ENCODE data around the gene CBFA2T2. TPM values are rescaled to one million over a fixed set of nuclear protein-coding genes. Genes with fewer than 3 reads are reported as not detected.

CBFA2T2 gene
- total and polyA plus RNA-seq, 2 of the 4 experiments (the other 2 are of a cell fraction) = 3.8 to 6.2 TPM

DNA sequence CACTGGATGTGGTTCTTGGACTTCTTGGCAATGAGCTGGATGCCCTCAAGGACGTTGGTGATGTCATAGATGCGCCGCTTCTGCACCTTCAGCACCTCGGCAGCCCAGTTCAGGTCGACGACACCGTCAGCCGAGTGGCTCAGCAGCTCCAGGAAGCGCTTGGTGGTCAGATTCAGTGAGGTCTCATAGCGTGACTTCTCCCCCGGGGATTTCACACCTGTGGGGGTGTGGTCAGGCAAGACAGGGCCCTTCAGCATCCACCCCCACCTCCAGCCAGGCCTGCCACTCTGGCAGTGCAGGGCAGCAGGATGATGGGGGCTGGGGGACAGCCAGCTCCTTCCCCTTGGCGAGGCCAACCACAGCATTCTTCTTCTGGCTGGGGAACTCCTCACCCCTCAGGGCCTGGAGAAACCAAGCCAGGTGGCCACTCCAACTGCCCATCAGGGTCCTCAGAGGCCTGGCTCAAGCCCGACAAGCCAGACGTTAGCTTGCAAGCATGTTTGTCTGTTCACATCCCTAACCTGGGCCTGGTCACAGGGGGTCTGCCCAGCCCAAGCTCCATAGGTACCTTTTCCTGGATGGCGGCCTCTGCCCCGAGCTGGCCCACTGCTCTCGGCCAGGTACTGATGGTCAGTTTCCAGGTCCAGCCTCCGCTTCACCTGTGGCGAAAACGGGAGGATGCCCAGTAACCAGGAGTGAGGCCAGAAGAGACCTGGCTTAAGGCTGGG lies 190.0 kb downstream of the CBFA2T2 start:
- no peak overlapping the region for H4K91ac ChIP-seq (ENCODE audit: insufficient read depth, low read depth, low read length)
- peaks cover 7 to 55% of the 10 kb centered on the region in 2 experiments; a peak in 2 of 4 replicates for H3K79me1 ChIP-seq (ENCODE audit: low read depth in 1 of 2, low read length in 2 of 2)
- H3K56ac ChIP-seq (ENCODE audit: extremely low read depth, insufficient read depth, low read length) = no peak overlapping the region
- H3K36me3 ChIP-seq (ENCODE audit: control insufficient read depth, insufficient read depth, low read length) = no peaks in the 10 kb centered on the region; the same call in 1 of the 2 replicates
- H4K8ac ChIP-seq (ENCODE audit: low read depth in 2 of 2, low read length in 2 of 2) = no peak overlapping the region
- peaks cover 10% of the 10 kb centered on the region for H3K4me1 ChIP-seq (ENCODE audit: control insufficient read depth, insufficient read depth, low read length)
- no peak overlapping the region for H3K9ac ChIP-seq (ENCODE audit: low read depth, low read length)
- dilution Hi-C loops (cut with HindIII; ENCODE audit: low sequenced_read_pairs, unreplicated experiment) = no loop called here
- in situ Hi-C loops (cut with MboI; ENCODE audit: low sequenced_read_pairs) = no loop called here
- intact Hi-C loops (cut with micrococcal nuclease) = no loop called here
- no peak overlapping the region for H2BK20ac ChIP-seq (ENCODE audit: low read depth, low read length)
- H3K23ac ChIP-seq (ENCODE audit: low read depth, low read length) = no peak overlapping the region
- POLR2A ChIA-PET (ENCODE audit: unreplicated experiment) = no interaction called here
- ATAC-seq (ENCODE audit: low read depth) = no peak
- peak overlapping the region; percentile 74 for H2AK9ac ChIP-seq (replicated peaks; ENCODE audit: low read depth, low read length, poor library complexity)
- H3K27me3 ChIP-seq (ENCODE audit: control insufficient read depth, insufficient read depth, low read length) = no peaks in the 10 kb centered on the region
- no peak overlapping the region for H3K18ac ChIP-seq (ENCODE audit: low read depth, low read length)
- no peak overlapping the region for H2AFZ ChIP-seq (replicated peaks; ENCODE audit: low read length, poor library complexity)
- DNase-seq = no peak
- no peak overlapping the region for H3K4ac ChIP-seq (ENCODE audit: low read depth, low read length)
- H4K20me1 ChIP-seq (ENCODE audit: insufficient read depth, low read length) = peaks cover 24% of the 10 kb centered on the region
- H4K5ac ChIP-seq (ENCODE audit: low read depth, low read length) = no peak overlapping the region
- no peaks in the 10 kb centered on the region for H3K9me3 ChIP-seq (ENCODE audit: control insufficient read depth, insufficient read depth, low read length)
- BruUV-seq (replicated peaks) = no TSS peak
- 89% methylated on average over 4 of the region's 20 CpGs; no CpG with 5 or more reads in 1 of the 2 experiments for WGBS, 2 experiments (ENCODE audit: extremely low coverage in 2 of 2, insufficient read length in 1 of 2)
- H3K4me2 ChIP-seq (ENCODE audit: low read depth, low read length) = no peak overlapping the region
- no peak overlapping the region for H3K4me3 ChIP-seq (ENCODE audit: insufficient read depth, low read depth, low read length)
- CTCF ChIA-PET = interaction anchor here (0.6 kb wide), 1 partner anchor 13 kb away, joined by 6 read pairs; the partner anchor contains the start of gene ACTL10
- H2BK15ac ChIP-seq (ENCODE audit: low read depth, low read length) = no peak overlapping the region
- TF ChIP-seq FOS (IDR thresholded peaks at IDR 0.05; ENCODE audit: low read depth, low read length) (no peak), RAD21 (IDR thresholded peaks at IDR 0.05; ENCODE audit: low read length) (no peak), POLR2A (IDR thresholded peaks at IDR 0.05; ENCODE audit: low read depth, low read length) (no peak), CEBPB (IDR thresholded peaks at IDR 0.05; ENCODE audit: low read depth, low read length) (no peak), MAZ (IDR thresholded peaks at IDR 0.05; ENCODE audit: borderline replicate concordance, low read depth, low read length) (no peak), MAFK (IDR thresholded peaks at IDR 0.05; ENCODE audit: low read depth, low read length) (no peak), SMC3 (IDR thresholded peaks at IDR 0.05; ENCODE audit: low read depth, low read length) (no peak), RFX5 (IDR thresholded peaks at IDR 0.05; ENCODE audit: low read depth, low read length) (no peak), NFE2L2 (IDR thresholded peaks at IDR 0.05; ENCODE audit: low read depth, low read length) (no peak), RCOR1 (IDR thresholded peaks at IDR 0.05; ENCODE audit: insufficient replicate concordance, low read length) (no peak), MXI1 (IDR thresholded peaks at IDR 0.05; ENCODE audit: borderline replicate concordance, low read depth, low read length) (no peak), CHD1 (IDR thresholded peaks at IDR 0.05; ENCODE audit: low read depth, low read length) (no peak), BHLHE40 (IDR thresholded peaks at IDR 0.05; ENCODE audit: low read depth, low read length) (no peak)
- TF ChIP-seq, protein P1, sequence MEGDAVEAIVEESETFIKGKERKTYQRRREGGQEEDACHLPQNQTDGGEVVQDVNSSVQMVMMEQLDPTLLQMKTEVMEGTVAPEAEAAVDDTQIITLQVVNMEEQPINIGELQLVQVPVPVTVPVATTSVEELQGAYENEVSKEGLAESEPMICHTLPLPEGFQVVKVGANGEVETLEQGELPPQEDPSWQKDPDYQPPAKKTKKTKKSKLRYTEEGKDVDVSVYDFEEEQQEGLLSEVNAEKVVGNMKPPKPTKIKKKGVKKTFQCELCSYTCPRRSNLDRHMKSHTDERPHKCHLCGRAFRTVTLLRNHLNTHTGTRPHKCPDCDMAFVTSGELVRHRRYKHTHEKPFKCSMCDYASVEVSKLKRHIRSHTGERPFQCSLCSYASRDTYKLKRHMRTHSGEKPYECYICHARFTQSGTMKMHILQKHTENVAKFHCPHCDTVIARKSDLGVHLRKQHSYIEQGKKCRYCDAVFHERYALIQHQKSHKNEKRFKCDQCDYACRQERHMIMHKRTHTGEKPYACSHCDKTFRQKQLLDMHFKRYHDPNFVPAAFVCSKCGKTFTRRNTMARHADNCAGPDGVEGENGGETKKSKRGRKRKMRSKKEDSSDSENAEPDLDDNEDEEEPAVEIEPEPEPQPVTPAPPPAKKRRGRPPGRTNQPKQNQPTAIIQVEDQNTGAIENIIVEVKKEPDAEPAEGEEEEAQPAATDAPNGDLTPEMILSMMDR (conservative IDR thresholded peaks at IDR 0.05; ENCODE audit: low read depth, low read length) = no peak
- TF ChIP-seq, protein P2, sequence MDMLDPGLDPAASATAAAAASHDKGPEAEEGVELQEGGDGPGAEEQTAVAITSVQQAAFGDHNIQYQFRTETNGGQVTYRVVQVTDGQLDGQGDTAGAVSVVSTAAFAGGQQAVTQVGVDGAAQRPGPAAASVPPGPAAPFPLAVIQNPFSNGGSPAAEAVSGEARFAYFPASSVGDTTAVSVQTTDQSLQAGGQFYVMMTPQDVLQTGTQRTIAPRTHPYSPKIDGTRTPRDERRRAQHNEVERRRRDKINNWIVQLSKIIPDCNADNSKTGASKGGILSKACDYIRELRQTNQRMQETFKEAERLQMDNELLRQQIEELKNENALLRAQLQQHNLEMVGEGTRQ (IDR thresholded peaks at IDR 0.05; ENCODE audit: low read depth, low read length) = no peak
- TF ChIP-seq, protein P3, sequence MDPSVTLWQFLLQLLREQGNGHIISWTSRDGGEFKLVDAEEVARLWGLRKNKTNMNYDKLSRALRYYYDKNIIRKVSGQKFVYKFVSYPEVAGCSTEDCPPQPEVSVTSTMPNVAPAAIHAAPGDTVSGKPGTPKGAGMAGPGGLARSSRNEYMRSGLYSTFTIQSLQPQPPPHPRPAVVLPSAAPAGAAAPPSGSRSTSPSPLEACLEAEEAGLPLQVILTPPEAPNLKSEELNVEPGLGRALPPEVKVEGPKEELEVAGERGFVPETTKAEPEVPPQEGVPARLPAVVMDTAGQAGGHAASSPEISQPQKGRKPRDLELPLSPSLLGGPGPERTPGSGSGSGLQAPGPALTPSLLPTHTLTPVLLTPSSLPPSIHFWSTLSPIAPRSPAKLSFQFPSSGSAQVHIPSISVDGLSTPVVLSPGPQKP (IDR thresholded peaks at IDR 0.05; ENCODE audit: borderline replicate concordance, low read depth, low read length) = no peak
- H3K14ac ChIP-seq (replicated peaks; ENCODE audit: low read depth, low read length) = no peak overlapping the region
- no peak overlapping the region for H2BK5ac ChIP-seq (ENCODE audit: low read depth, low read length, poor library complexity, severe bottlenecking)
- H2AK5ac ChIP-seq (ENCODE audit: low read depth, low read length) = no peak overlapping the region
- H3K27ac ChIP-seq (ENCODE audit: insufficient read depth, low read length) = no peak overlapping the region
- peaks cover 23% of the 10 kb centered on the region for H3K9me1 ChIP-seq (ENCODE audit: insufficient read depth, low read length)
- H2BK120ac ChIP-seq (ENCODE audit: low read depth, low read length) = no peak overlapping the region

Data from IMR-90 (cell line).